ENCODE measurements around the gene ST3GAL3.

Gene ST3GAL3

DNA sequence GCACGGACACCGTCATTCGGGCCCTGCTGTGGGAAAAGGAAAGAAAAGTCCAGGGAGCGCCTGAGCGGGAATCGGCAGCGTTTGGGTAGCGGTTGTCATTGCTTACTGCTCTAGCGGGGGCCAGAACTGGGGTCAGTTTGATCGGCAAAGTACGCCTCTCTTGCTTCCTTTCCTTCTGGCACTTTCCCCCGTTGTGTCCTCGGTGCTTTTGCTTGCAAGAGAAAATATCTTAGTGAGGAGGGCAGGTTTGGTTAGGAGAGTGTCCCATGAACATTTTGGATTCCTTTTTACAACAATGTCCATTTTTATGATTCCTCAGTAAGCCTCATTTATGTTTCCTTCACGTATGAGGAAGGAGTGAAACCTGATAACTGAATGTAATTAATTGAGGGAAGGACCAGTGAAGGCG lies 670 bp downstream of the ST3GAL3 start (continued):
- TF ChIP-seq TRIM28 (IDR thresholded peaks at IDR 0.05; ENCODE audit: borderline replicate concordance, low read length) (no peak), ZNF785 (tag by site-specific recombination; IDR thresholded peaks at IDR 0.05) (no peak), ZNF266 (tag by site-specific recombination; IDR thresholded peaks at IDR 0.05; ENCODE audit: low read depth) (no peak), ZEB2 (tag by site-specific recombination; IDR thresholded peaks at IDR 0.05) (0 out of 2 replicates have a peak, but pooled peaks have one; percentile 82), ZNF610 (tag by site-specific recombination; IDR thresholded peaks at IDR 0.05; ENCODE audit: borderline replicate concordance) (no peak), ZNF394 (tag by site-specific recombination; IDR thresholded peaks at IDR 0.05; ENCODE audit: borderline replicate concordance) (no peak), ZNF214 (tag by site-specific recombination; IDR thresholded peaks at IDR 0.05; ENCODE audit: borderline replicate concordance) (no peak), ZNF837 (tag by site-specific recombination; IDR thresholded peaks at IDR 0.05) (no peak), ZNF211 (tag by site-specific recombination; IDR thresholded peaks at IDR 0.05; ENCODE audit: low read depth) (no peak), ZNF843 (tag by site-specific recombination; IDR thresholded peaks at IDR 0.05) (no peak), ZFP3 (tag by site-specific recombination; IDR thresholded peaks at IDR 0.05; ENCODE audit: low read depth) (no peak), ZBTB48 (tag by site-specific recombination; IDR thresholded peaks at IDR 0.05) (no peak), WT1 (tag by site-specific recombination; IDR thresholded peaks at IDR 0.05) (no peak), HOXA7 (CRISPR knock-in tag; IDR thresholded peaks at IDR 0.05; ENCODE audit: borderline replicate concordance) (no peak), ZNF112 (tag by site-specific recombination; IDR thresholded peaks at IDR 0.05) (no peak), ZNF404 (tag by site-specific recombination; IDR thresholded peaks at IDR 0.05) (no peak), SCRT2 (tag by site-specific recombination; IDR thresholded peaks at IDR 0.05) (no peak), ZNF366 (tag by site-specific recombination; conservative IDR thresholded peaks at IDR 0.05) (peak; percentile 32), ZNF169 (tag by site-specific recombination; IDR thresholded peaks at IDR 0.05) (no peak), YY2 (tag by site-specific recombination; IDR thresholded peaks at IDR 0.05) (no peak), ZNF114 (tag by site-specific recombination; IDR thresholded peaks at IDR 0.05) (no peak), ZNF473 (tag by site-specific recombination; IDR thresholded peaks at IDR 0.05) (no peak), ZNF2 (tag by site-specific recombination; IDR thresholded peaks at IDR 0.05) (no peak; the same call in 1 of the 2 replicates), ZNF670 (tag by site-specific recombination; IDR thresholded peaks at IDR 0.05; ENCODE audit: low read depth) (no peak), ZNF292 (tag by site-specific recombination; IDR thresholded peaks at IDR 0.05; ENCODE audit: borderline replicate concordance, low read depth) (no peak)
- TF ChIP-seq, protein P1, sequence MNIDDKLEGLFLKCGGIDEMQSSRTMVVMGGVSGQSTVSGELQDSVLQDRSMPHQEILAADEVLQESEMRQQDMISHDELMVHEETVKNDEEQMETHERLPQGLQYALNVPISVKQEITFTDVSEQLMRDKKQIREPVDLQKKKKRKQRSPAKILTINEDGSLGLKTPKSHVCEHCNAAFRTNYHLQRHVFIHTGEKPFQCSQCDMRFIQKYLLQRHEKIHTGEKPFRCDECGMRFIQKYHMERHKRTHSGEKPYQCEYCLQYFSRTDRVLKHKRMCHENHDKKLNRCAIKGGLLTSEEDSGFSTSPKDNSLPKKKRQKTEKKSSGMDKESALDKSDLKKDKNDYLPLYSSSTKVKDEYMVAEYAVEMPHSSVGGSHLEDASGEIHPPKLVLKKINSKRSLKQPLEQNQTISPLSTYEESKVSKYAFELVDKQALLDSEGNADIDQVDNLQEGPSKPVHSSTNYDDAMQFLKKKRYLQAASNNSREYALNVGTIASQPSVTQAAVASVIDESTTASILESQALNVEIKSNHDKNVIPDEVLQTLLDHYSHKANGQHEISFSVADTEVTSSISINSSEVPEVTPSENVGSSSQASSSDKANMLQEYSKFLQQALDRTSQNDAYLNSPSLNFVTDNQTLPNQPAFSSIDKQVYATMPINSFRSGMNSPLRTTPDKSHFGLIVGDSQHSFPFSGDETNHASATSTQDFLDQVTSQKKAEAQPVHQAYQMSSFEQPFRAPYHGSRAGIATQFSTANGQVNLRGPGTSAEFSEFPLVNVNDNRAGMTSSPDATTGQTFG (tag by site-specific recombination; IDR thresholded peaks at IDR 0.05; ENCODE audit: borderline replicate concordance): no peak
- TF ChIP-seq, protein P2, sequence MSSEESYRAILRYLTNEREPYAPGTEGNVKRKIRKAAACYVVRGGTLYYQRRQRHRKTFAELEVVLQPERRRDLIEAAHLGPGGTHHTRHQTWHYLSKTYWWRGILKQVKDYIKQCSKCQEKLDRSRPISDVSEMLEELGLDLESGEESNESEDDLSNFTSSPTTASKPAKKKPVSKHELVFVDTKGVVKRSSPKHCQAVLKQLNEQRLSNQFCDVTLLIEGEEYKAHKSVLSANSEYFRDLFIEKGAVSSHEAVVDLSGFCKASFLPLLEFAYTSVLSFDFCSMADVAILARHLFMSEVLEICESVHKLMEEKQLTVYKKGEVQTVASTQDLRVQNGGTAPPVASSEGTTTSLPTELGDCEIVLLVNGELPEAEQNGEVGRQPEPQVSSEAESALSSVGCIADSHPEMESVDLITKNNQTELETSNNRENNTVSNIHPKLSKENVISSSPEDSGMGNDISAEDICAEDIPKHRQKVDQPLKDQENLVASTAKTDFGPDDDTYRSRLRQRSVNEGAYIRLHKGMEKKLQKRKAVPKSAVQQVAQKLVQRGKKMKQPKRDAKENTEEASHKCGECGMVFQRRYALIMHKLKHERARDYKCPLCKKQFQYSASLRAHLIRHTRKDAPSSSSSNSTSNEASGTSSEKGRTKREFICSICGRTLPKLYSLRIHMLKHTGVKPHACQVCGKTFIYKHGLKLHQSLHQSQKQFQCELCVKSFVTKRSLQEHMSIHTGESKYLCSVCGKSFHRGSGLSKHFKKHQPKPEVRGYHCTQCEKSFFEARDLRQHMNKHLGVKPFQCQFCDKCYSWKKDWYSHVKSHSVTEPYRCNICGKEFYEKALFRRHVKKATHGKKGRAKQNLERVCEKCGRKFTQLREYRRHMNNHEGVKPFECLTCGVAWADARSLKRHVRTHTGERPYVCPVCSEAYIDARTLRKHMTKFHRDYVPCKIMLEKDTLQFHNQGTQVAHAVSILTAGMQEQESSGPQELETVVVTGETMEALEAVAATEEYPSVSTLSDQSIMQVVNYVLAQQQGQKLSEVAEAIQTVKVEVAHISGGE (tag by site-specific recombination; conservative IDR thresholded peaks at IDR 0.05; ENCODE audit: low read depth): no peak
- TF ChIP-seq, protein P3, sequence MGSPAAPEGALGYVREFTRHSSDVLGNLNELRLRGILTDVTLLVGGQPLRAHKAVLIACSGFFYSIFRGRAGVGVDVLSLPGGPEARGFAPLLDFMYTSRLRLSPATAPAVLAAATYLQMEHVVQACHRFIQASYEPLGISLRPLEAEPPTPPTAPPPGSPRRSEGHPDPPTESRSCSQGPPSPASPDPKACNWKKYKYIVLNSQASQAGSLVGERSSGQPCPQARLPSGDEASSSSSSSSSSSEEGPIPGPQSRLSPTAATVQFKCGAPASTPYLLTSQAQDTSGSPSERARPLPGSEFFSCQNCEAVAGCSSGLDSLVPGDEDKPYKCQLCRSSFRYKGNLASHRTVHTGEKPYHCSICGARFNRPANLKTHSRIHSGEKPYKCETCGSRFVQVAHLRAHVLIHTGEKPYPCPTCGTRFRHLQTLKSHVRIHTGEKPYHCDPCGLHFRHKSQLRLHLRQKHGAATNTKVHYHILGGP (tag by site-specific recombination; IDR thresholded peaks at IDR 0.05): no peak
- TF ChIP-seq, protein P4, sequence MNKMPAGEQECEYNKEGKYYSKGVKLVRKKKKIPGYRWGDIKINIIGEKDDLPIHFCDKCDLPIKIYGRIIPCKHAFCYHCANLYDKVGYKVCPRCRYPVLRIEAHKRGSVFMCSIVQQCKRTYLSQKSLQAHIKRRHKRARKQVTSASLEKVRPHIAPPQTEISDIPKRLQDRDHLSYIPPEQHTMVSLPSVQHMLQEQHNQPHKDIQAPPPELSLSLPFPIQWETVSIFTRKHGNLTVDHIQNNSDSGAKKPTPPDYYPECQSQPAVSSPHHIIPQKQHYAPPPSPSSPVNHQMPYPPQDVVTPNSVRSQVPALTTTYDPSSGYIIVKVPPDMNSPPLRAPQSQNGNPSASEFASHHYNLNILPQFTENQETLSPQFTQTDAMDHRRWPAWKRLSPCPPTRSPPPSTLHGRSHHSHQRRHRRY (tag by site-specific recombination; IDR thresholded peaks at IDR 0.05): no peak
- TF ChIP-seq, protein P5, sequence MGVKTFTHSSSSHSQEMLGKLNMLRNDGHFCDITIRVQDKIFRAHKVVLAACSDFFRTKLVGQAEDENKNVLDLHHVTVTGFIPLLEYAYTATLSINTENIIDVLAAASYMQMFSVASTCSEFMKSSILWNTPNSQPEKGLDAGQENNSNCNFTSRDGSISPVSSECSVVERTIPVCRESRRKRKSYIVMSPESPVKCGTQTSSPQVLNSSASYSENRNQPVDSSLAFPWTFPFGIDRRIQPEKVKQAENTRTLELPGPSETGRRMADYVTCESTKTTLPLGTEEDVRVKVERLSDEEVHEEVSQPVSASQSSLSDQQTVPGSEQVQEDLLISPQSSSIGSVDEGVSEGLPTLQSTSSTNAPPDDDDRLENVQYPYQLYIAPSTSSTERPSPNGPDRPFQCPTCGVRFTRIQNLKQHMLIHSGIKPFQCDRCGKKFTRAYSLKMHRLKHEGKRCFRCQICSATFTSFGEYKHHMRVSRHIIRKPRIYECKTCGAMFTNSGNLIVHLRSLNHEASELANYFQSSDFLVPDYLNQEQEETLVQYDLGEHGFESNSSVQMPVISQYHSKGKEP (tag by site-specific recombination; IDR thresholded peaks at IDR 0.05): no peak
- TF ChIP-seq, protein P6, sequence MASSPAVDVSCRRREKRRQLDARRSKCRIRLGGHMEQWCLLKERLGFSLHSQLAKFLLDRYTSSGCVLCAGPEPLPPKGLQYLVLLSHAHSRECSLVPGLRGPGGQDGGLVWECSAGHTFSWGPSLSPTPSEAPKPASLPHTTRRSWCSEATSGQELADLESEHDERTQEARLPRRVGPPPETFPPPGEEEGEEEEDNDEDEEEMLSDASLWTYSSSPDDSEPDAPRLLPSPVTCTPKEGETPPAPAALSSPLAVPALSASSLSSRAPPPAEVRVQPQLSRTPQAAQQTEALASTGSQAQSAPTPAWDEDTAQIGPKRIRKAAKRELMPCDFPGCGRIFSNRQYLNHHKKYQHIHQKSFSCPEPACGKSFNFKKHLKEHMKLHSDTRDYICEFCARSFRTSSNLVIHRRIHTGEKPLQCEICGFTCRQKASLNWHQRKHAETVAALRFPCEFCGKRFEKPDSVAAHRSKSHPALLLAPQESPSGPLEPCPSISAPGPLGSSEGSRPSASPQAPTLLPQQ (tag by site-specific recombination; IDR thresholded peaks at IDR 0.05): 0 out of 2 replicates have a peak, but pooled peaks have one; percentile 38
